AG09309 (cell line): ENCODE measurements around the gene ABCA3.

Experiments
- DNase-seq: peaks from one replicate; pipeline ENCODE4 v3.0.0-alpha.2; 2010; ENCODE audit warnings: low read depth
- H3K4me3 ChIP-seq: 2 replicates; pipeline ENCODE4 v1.5.1; 2011; ENCODE audit warnings: mild to moderate bottlenecking, low read depth, low read length, moderate library complexity; ENCODE audit not compliant: control insufficient read depth
- CTCF ChIP-seq: IDR thresholded peaks from 2 replicates; pipeline ENCODE4 v1.5.1; 2011; ENCODE audit warnings: mild to moderate bottlenecking, low read depth, low read length, inconsistent platforms; ENCODE audit not compliant: insufficient read depth, control insufficient read depth; ENCODE audit errors: missing control alignments

ABCA3 gene

DNA sequence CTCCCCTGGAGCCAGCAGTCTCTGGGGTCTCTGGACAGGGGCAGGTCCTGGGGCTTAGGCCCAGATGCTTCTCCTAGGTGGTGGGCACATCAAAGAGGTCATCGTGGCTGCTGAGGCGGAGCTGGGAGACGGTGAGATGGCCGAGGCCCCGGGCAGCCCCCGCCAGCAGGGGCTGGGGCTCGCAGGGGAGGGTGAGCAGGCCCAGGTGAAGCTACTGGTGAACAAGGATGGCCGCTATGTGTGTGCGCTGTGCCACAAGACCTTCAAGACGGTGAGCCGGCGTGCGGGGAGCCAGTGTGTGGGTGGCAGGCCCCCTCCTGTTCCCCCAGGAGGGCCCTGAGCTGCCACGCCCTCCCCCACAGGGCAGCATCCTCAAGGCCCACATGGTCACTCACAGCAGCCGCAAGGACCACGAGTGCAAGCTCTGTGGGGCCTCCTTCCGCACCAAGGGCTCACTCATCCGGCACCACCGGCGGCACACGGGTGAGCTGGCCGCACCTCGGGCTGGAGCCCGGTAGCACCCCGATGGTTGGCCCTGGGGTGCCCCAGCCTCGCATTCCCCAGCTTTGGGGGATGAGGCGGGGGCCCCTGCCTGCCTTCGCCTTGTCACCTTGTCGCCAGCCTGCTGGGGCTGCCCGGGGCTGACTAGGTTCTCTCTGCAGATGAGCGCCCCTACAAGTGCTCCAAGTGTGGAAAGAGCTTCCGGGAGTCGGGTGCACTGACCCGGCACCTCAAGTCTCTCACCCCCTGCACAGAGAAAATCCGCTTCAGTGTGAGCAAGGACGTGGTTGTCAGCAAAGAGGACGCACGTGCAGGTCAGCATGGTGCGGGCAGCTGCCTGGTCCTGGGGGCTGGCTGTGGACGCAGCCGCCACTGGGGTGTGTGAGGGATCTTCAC, 108.2 kb downstream of the ABCA3 start:
- no peak overlapping the region for H3K4me3 ChIP-seq
- TF ChIP-seq CTCF: no peak
- no peak for DNase-seq

DNA sequence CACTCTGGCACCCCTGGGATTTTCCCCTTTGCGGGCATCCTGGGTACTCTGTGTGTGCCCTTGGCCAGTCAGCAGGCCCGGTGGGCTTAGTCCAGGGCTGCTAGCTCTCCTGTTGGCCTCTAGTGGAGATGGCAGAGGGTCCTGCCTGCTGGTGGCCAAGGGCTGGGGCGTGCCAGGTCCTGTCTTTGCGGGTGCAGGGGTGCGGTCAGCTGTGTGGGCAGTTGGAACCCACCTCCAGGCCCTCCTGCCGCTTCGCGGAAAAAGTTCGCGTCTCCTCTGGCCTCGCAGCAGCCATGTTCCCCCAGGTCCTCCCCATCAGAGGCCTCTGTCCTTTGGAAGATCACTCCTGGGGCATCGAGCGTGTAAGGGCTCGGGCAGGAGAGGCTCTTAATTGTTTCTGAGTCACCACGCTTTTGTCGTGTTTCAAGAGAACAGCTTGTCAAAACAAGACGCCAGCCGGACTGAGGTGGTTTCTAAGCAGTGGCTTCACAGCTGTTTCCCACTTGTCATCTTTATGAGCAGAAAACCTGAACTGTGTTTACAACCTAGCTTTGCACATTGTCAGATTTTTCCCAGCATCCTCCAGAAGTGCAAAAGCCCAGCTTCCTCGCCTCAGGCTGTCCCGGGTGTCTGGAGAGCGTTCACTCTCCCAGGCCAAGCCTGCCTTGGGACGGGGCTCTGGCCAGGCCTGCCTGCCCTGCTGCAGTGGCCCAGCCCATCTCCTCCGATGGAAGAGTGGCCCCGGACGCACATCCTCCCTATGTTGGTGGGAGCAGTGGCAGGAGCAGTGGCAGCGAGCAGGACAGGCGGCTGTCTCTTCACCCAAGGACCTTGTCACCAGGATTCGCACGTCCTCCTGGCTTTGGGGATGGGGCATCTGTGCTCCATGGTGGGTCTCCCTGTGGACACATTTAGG, 109.3 kb downstream of the ABCA3 start:
- no peak for DNase-seq
- H3K4me3 ChIP-seq: no peak overlapping the region
- no peak for TF ChIP-seq CTCF

GRCh38 chr16:2230376-2230775, 110.2 kb downstream of the ABCA3 start:
- no peak for TF ChIP-seq CTCF
- no peak for DNase-seq

DNA sequence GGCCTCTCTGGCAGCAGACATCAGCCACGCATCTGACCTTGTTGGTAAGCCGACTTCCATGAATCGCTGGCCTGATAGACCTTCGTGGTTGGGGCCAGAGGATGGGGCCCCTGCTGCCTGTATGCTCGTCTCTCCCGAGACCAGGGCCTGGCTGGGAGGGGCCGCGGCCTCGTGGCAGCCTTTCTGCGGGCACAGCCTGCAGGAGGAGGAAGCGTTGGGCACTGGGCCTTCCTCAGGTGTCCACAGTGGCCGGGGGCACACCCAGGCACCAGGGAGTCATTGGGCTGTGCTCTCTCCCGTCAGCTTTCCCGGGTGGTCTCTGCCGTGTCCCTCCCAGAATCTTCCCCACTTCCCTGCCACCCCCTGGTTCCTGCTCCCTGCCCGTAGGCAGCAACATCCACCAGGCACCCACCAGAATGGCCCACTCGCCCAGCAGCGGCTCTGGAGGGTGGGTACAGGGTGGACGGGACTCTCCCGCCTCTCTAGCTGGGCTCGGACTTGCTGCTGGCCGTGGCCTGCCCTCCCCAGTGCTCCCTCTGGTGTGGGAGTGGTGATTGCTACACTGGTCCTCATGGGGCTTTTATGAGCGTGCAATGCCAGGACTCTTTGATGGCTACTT, 110.8 kb downstream of the ABCA3 start:
- no peak overlapping the region for H3K4me3 ChIP-seq
- DNase-seq: no peak
- no peak for TF ChIP-seq CTCF

More at GRCh38 chr16:2230376-2230775, 110.2 kb downstream of the ABCA3 start:
- H3K4me3 ChIP-seq: no peak overlapping the region

DNA sequence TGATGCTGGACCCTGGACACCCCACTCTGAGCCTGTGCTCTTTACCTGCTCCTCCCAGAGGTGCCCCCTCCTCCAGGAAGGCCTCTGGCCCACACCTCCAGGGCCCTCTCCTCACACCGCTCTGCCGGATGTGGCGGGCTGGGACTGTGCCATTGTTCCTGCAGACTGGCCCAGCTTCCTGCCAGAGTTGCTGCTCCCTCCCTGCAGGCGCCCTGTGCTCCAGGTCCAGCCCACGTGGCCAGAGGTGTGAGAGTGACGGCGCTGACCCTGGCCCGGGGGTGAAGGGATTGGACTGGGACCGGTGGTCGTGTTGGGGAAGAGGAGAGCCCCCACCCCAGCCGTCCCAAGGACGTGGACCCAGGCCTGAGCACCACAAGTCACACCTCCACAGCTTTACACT, 111.4 kb downstream of the ABCA3 start:
- H3K4me3 ChIP-seq: no peak overlapping the region
- TF ChIP-seq CTCF: no peak
- no peak for DNase-seq

DNA sequence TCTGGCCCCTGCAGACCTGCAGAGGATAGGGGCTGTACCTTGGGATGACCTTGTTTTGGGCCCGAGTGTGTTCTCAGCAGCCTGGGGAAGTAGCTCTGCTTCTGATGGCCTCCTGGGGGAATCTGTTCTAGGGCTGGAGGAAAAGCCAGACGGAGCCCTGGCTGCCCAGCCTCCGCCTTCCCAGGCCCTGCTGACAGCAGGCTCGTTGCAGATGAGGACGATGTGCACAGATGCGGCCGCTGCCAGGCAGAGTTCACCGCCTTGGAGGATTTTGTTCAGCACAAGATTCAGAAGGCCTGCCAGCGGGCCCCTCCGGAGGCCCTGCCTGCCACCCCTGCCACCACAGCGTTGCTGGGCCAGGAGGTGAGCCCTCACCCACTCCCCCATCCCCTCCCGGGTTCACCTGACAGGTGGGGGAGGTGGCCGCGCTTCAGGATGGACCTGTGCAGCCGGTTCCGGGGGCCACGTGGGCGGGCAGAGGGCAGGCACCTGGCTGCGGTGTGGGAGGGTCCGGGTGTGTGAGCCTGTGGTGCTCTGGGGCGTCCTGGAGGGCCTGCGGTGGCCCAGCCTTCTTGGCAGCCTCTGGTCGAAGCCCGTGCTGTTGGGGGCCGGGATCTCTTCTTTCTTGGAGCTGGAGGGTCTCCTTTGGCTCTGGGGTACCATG, 112.2 kb downstream of the ABCA3 start:
- DNase-seq: no peak
- no peak for TF ChIP-seq CTCF

More for the DNA sequence above, 112.2 kb downstream of the ABCA3 start:
- H3K4me3 ChIP-seq: no peak overlapping the region
